Activated CD4-positive, alpha-beta T cell treated with anti-CD3 and anti-CD28 coated beads, Interleukin-2, amount 50 U/mL, for 1 hour (primary cell): ENCODE data around the gene LRRC28.

Experiments
- DNase-seq: peaks from one replicate; pipeline ENCODE4 v3.0.0-alpha.2; 2020

Gene LRRC28

GRCh38 chr15:99250001-99250400 is 1.3 kb upstream of the LRRC28 start:
- DNase-seq, result no peak

GRCh38 chr15:99250494-99250856 is 806 bp upstream of the LRRC28 start:
- DNase-seq, result no peak

DNA sequence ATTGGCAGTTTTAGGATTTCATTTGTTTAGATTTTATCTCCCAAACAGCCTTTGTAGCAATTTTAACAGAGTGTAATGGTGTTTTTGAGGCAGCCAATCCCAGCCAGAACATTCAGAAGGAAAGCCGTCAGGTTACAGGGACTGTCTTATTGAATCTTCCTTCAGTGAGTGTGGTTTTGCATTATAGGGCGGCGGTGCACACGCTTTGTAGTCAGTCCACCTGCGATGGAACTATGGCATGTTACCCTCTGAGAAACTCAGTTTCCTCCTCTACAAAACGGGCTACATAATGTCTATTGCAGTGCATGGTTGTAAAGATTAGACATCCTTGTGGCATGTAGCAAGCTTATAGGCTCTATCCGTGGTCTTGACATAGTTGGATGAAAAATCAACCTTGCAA is 1.0 kb downstream of the LRRC28 start:
- DNase-seq, result no peak

DNA sequence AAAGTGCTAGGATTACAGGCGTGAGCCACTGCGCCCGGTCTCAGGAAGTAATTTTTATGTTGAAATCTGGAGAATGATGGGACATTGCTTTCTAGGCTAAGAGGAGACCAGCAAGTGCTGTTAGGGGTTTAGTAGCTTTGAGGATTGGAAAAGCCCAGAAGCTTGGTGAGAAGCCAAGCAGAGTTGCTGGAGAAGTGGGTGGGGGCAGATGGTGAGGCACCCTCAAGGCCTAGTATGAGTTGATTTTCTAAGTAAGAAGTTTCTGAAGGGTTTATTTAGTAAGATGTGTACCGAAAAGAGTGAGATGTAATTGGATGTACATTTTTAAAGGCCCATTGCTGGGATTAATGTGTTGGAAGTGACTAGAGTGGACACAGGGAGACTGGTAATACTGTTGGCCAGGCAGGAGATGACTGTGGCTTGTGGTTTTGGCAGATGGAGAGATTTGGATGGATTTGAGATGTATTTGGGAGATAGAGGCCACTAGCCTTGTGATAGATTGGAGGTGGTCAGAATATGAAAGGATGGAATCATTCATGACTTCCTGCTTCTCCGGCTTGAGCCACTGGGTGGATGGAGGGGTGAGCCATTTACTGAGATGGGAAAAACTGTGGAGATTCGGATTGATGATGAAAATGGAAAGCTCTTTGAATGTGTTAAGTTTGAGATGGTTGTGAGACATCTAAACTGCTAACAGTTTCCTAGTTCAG is 2.3 kb downstream of the LRRC28 start:
- no peak for DNase-seq

- no peak for DNase-seq
Measured at GRCh38 chr15:99257107-99257750, 5.9 kb downstream of the LRRC28 start.

DNA sequence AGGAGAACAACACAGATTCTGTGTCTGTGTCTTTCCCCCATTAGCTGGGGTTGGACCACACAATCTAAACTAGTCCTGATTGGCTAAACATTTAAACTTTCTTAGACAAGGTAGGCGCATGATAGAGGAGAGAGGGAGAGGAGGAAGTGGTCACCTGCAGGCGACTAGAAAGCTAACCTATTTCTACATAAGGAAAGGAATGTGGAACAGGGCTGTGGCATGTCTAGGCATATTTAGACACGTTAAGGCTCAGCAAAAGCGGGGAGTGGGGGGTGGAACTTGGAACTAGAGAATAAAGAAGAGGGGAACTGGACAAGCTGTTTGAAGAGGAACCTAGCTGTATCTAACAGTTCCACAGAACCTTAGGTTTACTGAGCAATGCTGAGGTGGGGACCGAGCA is 12.8 kb downstream of the LRRC28 start:
- no peak for DNase-seq

- no peak for DNase-seq
Measured at GRCh38 chr15:99265541-99266070, 14.3 kb downstream of the LRRC28 start.

GRCh38 chr15:99267957-99268356 is 16.7 kb downstream of the LRRC28 start:
- no peak for DNase-seq

DNA sequence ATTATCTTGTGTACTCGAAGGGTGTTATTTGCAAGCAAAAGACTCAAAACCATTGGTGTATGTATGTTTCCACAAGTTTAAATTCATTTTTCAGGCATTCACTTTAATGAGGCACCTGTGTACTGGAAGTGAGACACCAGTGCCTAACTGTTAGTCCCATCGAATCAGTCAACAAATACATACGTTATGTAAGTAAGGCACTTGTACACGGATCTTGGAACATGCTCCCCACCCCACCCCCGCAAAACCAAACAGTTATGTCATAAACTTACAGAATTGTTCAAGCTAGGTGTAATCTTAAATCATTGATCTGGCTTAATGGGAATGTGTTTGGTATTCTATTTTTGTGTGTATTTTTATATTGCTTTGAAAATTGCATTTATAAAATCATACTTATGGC is 17.1 kb downstream of the LRRC28 start:
- no peak for DNase-seq

DNA sequence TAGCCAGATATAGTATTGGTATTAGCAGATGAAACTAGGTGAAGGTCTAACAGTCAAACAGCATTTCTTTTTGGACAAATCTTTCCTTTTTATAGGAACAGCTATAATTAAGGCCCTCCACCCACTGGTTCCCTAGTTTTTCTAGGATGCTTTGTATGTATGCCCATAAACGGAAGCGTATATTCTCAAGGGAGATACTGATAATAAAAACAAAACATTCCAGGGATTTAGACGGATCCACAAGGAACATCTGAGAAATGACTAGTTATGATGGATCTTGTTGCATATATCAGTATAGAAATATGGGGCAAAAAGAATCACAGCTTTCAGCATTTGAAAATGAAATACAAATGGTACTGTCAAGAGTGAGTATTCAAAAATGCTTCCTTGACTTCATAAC is 22.5 kb downstream of the LRRC28 start:
- DNase-seq, result no peak

- DNase-seq, result no peak
Measured at GRCh38 chr15:99275061-99275460, 23.8 kb downstream of the LRRC28 start.

DNA sequence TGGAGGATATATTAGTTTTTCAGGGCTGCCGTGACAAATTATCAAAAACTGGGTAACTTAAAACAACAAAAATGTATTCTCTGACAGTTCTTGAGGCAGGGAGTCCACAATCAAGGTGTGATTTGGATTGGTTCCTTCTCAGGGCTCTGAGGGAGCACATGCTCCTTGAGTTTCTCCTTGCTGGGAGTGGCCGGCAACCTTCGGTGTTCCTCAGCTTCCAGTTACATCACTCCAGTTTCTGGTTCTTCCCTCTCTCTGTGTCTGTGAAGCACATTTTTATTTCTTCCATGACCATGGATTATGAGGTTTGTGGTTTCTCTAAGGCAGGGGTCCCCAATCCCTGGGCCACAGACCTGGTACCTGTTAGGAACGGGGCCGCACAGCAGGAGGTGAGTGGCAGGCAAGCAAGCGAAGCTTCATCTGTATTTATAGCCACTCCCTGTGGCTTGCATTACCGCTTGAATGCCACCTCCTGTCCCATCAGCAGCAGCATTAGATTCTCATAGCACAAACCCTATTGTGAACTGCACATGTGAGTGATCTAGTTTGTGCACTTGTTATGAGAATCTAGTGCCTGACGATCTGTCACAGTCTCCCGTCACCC is 24.3 kb downstream of the LRRC28 start:
- no peak for DNase-seq

DNA sequence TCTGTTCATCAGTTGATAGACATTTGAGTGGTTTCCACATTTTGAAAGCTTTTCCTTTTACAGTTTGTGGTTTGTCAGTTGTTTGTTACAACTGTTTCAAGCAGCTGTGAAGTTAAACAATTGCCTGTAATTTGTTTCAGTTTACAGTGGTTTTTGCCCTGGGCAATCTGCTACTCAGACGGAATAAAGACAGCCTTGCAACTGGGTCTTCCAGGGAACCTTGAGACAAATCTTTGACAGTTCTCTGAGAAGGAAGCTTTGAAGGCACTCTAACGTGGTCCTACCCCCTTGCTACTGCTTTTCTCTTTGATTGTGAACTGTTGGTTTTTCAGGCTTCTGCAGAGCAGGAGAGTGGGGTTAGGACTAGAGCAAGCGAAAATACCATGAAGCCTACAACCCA is 28.0 kb downstream of the LRRC28 start:
- DNase-seq, result no peak

DNA sequence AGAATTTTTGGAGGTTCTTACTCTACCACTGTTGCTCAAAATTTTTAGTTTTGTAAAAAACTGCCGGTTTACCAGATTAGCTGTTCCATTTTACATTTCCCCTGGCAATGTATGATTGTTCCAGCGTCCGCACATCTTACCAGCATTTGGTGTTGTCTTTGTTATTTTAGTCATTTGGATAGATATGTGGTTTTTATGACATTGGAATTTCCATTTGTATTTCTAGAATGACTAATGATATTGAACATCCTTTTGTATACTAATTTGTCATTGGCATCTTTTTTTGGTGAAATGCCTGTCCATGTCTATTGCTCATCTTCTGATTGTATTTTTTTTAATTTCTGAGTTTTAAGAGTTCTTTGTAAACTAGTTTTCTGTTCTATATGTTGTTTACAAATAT is 28.5 kb downstream of the LRRC28 start:
- DNase-seq, result no peak

DNA sequence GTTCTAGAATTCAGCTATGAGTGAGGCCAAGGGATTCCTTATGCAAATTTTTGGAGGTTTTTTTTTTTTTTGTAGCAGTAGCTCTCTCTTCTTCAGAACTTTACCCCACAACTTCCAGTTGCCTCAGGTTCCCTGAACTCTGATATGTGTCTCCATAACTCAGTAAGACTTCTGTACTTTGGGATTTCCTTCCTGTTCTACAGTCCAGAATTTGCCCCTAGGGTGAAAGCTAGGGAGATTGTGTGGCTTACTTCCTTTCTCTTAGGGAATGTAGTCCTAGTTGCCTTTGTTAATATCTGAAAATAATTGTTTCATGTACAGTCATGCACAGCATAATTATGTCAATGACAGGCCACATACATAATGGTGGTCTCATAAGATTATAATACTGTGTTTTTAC is 30.8 kb downstream of the LRRC28 start:
- DNase-seq, result no peak

GRCh38 chr15:99282586-99282985 is 31.3 kb downstream of the LRRC28 start:
- DNase-seq, result no peak

DNA sequence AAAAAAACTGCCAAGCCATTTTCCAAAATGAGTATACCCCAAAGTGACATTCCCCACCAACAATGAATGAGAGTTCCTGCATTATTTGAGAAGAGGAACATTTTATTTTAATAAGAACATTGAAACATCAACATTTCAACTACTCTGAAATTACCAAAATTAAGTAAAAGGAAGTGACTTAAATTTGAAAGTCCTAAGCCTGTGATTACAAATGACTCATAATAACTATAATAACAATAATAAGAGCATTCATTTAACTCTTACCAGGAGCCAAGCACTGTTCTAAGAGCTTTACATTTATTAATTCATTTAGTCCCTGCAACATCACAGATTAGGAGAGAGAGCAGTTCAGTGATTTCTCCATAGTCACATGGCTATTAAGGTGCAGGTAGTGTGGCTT is 32.4 kb downstream of the LRRC28 start:
- no peak for DNase-seq

GRCh38 chr15:99291643-99292042 is 40.4 kb downstream of the LRRC28 start:
- no peak for DNase-seq

DNA sequence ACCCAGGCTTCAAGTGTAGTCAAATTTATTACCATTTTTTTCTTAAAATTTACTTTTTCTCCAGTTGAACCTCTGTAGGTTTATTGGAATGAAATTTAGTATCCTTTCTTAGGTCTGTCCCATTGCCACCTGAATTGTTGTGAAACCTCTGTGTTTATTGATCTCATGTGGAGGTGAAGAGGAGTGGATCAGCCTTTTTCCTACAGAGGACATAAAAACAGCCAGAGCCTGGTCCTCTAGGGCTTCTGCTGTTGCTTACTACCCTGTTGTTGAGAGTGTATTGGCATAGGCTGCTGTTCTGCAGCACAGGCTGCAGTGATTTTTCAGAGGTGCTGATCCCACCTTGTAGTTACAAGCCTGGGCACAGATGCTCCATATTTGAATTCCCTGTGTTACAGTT is 44.6 kb downstream of the LRRC28 start:
- no peak for DNase-seq

- DNase-seq, result no peak
Measured at GRCh38 chr15:99296386-99296785, 45.1 kb downstream of the LRRC28 start.

- DNase-seq, result no peak
Measured at GRCh38 chr15:99303907-99304306, 52.6 kb downstream of the LRRC28 start.

- no peak for DNase-seq
Measured at GRCh38 chr15:99305761-99306505, 54.7 kb downstream of the LRRC28 start.

DNA sequence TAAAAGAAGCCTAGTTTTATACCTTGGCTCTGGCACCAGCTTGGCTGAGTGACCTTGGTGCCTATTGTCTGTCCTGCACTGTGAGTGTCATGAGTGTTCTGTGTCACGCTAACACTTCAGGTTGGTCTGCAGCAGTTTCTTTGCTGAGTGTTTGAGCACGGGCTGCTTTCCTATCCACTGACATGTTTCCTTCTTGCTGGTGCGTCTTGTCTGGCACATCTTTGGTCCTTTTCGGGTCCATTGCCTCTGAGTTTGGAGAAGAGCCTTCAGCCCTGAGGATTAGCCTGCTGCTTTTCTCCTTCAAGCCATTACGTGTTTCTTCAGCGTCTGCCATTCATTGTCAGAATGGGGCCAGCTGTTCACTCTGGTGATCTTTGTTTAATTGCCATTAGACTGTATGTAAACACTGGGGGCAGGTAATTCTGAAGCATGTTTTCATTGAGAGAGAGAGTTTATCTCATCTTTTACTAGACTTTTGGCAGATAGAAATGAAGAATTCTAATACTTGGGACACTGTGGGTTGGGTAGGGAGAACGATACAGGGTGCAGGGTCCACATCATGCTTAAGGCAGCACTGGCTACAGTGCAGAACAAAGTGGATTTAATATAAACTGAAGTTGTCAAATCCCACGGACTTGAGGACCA is 55.5 kb downstream of the LRRC28 start:
- DNase-seq, result no peak
